Hepatocyte (in vitro differentiated cells): ENCODE results near the gene ELAVL2. TPM values are rescaled to one million over a fixed set of nuclear protein-coding genes. Genes with fewer than 3 reads are reported as not detected.

ENCODE experiments used
- DNase-seq: peaks from one replicate; pipeline ENCODE4 v3.0.0-alpha.2; 2016; ENCODE audit warnings: low spot score
- H2AFZ ChIP-seq: fragments of 200-600 bp; sonication (generic); 2 replicates; pipeline ENCODE4 v1.6.0; 2016; ENCODE audit warnings: antibody characterized with exemption, mild to moderate bottlenecking
- H3K27ac ChIP-seq: fragments of 200-600 bp; sonication (generic); 2 replicates; pipeline ENCODE4 v1.5.1; 2016; ENCODE audit warnings: mild to moderate bottlenecking
- H3K27me3 ChIP-seq: fragments of 200-600 bp; sonication (generic); 2 replicates; pipeline ENCODE4 v1.6.1; 2016
- H3K36me3 ChIP-seq: fragments of 200-600 bp; sonication (generic); replicated peaks from 2 replicates; pipeline ENCODE4 v1.5.1; 2016; ENCODE audit warnings: low read depth; ENCODE audit not compliant: insufficient read depth
- H3K4me1 ChIP-seq: fragments of 200-600 bp; sonication (generic); 2 replicates; pipeline ENCODE4 v1.5.1; 2016; ENCODE audit warnings: mild to moderate bottlenecking, moderate library complexity; ENCODE audit not compliant: insufficient read depth
- H3K4me2 ChIP-seq: fragments of 200-600 bp; sonication (generic); 2 replicates; pipeline ENCODE4 v1.6.0; 2016
- H3K4me3 ChIP-seq: fragments of 200-600 bp; sonication (generic); 2 replicates; pipeline ENCODE4 v1.5.1; 2016; ENCODE audit warnings: mild to moderate bottlenecking
- H3K79me2 ChIP-seq: fragments of 200-600 bp; sonication (generic); 2 replicates; pipeline ENCODE4 v1.6.0; 2017; ENCODE audit warnings: mild to moderate bottlenecking
- H3K9me2 ChIP-seq: fragments of 200-600 bp; sonication (generic); replicated peaks from 2 replicates; pipeline ENCODE4 v1.6.0; 2017; ENCODE audit warnings: mild to moderate bottlenecking; ENCODE audit not compliant: insufficient read depth
- H3K9me3 ChIP-seq: fragments of 200-600 bp; sonication (generic); 2 replicates; pipeline ENCODE4 v1.5.1; 2016; ENCODE audit warnings: low read depth, mild to moderate bottlenecking
- H4K20me1 ChIP-seq: fragments of 200-600 bp; sonication (generic); 2 replicates; pipeline ENCODE4 v1.6.0; 2016; ENCODE audit warnings: mild to moderate bottlenecking; ENCODE audit not compliant: insufficient read depth, poor library complexity, severe bottlenecking
- CTCF ChIP-seq: fragments of 200-600 bp; sonication (generic); IDR thresholded peaks from 2 replicates; pipeline ENCODE4 v1.5.1; 2016; ENCODE audit warnings: antibody characterized with exemption, mild to moderate bottlenecking; ENCODE audit not compliant: poor library complexity
- EZH2 ChIP-seq: fragments of 200-600 bp; sonication (generic); IDR thresholded peaks from 2 replicates; pipeline ENCODE4 v1.6.1; 2016; ENCODE audit warnings: antibody characterized with exemption, mild to moderate bottlenecking, borderline replicate concordance
- EZH2phosphoT487 ChIP-seq: fragments of 200-600 bp; sonication (generic); IDR thresholded peaks from one replicate; pipeline ENCODE4 v1.6.1; 2018; ENCODE audit warnings: antibody characterized with exemption, mild to moderate bottlenecking, low read depth, moderate library complexity; ENCODE audit not compliant: unreplicated experiment, severe bottlenecking
- WGBS: methylation state at CpG from one replicate; pipeline ENCODE4 v1.1.6; 2016; ENCODE audit warnings: low lambda C conversion rate; ENCODE audit errors: missing lambda C conversion rate; 5-methylcytosine and 5-hydroxymethylcytosine counted together
- polyA plus RNA-seq: library from polyadenylated mRNA; unstranded; fragments of >200 nt; fragmentation: Nextera tagmentation; extraction: Ambion mirVana; gene quantifications from 2 replicates; pipeline ENCODE4 v1.2.1, GENCODE V29; 2016
- total RNA-seq: library from RNA; depleted of rRNA; stranded (reverse); fragments of >200 nt; gene quantifications from 2 replicates; pipeline ENCODE4 v1.2.3, GENCODE V29; 2014

The ELAVL2 gene
- total and polyA plus RNA-seq, 2 experiments from 2014 or later: 0.93 TPM; not detected in 1

GRCh38 chr9:23823986-23824829 is 1.8 kb downstream of the ELAVL2 start:
- no peak for DNase-seq
- H3K4me3 ChIP-seq: no peak overlapping the region
- no peaks in the 10 kb centered on the region for H3K36me3 ChIP-seq
- peak overlapping the region; percentile 76 for H3K4me2 ChIP-seq
- H3K27me3 ChIP-seq: peaks cover 82% of the 10 kb centered on the region
- H3K79me2 ChIP-seq: no peaks in the 10 kb centered on the region
- H3K9me2 ChIP-seq: no peaks in the 10 kb centered on the region
- no peak overlapping the region for H2AFZ ChIP-seq
- TF ChIP-seq EZH2phosphoT487: no peak
- no peak for TF ChIP-seq CTCF
- no peak for TF ChIP-seq EZH2
- no peaks in the 10 kb centered on the region for H3K9me3 ChIP-seq
- whole genome bisulfite sequencing: 7% methylated on average over 33 of the region's 36 CpGs
- H3K4me1 ChIP-seq: peaks cover 16% of the 10 kb centered on the region
- no peak overlapping the region for H3K27ac ChIP-seq
- H4K20me1 ChIP-seq: no peaks in the 10 kb centered on the region

GRCh38 chr9:23823269-23823668 is 2.8 kb downstream of the ELAVL2 start:
- TF ChIP-seq EZH2: no peak
- TF ChIP-seq EZH2phosphoT487: no peak
- TF ChIP-seq CTCF: no peak
- Histone ChIP-seq H3K27me3 (peaks cover 86% of the 10 kb centered on the region), H3K4me2 (no peak overlapping the region), H3K79me2 (no peaks in the 10 kb centered on the region), H3K4me3 (no peak overlapping the region), H3K9me2 (no peaks in the 10 kb centered on the region), H3K36me3 (no peaks in the 10 kb centered on the region), H4K20me1 (no peaks in the 10 kb centered on the region), H3K27ac (no peak overlapping the region), H3K4me1 (peaks cover 16% of the 10 kb centered on the region), H2AFZ (no peak overlapping the region), H3K9me3 (no peaks in the 10 kb centered on the region)
- 27% methylated on average over 11 of the region's 11 CpGs for WGBS
- DNase-seq: no peak

GRCh38 chr9:23822261-23823169 is 3.5 kb downstream of the ELAVL2 start:
- H3K79me2 ChIP-seq: no peaks in the 10 kb centered on the region
- TF ChIP-seq CTCF (no peak), EZH2 (peak; percentile 81), EZH2phosphoT487 (peak; percentile 12)
- no peak overlapping the region for H2AFZ ChIP-seq
- H3K9me3 ChIP-seq: no peaks in the 10 kb centered on the region
- peaks cover 86% of the 10 kb centered on the region for H3K27me3 ChIP-seq
- peak overlapping the region; percentile 98 for H3K4me2 ChIP-seq
- peaks cover 16% of the 10 kb centered on the region for H3K4me1 ChIP-seq
- no peak overlapping the region for H3K27ac ChIP-seq
- no peak for DNase-seq
- no peak overlapping the region for H3K4me3 ChIP-seq
- H4K20me1 ChIP-seq: no peaks in the 10 kb centered on the region
- H3K9me2 ChIP-seq: no peaks in the 10 kb centered on the region
- no peaks in the 10 kb centered on the region for H3K36me3 ChIP-seq
- 3% methylated on average over 46 of the region's 46 CpGs for WGBS
